Uterus (tissue), 2 donors: ENCODE data around the gene GDNF.

ENCODE experiments used
- CTCF ChIP-seq, 4 experiments: fragments of 200-600 bp in 2 of 4; fragments of 450-650 bp in 2 of 4; sonication (generic) in 2 of 4; IDR thresholded peaks; one replicate each; pipeline ENCODE4 v1.5.1; 2016 to 2019; ENCODE audit warnings: antibody characterized with exemption in 4 of 4, mild to moderate bottlenecking in 2 of 4, moderate library complexity in 1 of 4
- POLR2A ChIP-seq, 2 donors: fragments of 450-650 bp; IDR thresholded peaks; one replicate each; pipeline ENCODE4 v1.6.1; 2016; ENCODE audit warnings: antibody characterized with exemption in 2 of 2, mild to moderate bottlenecking in 1 of 2, moderate library complexity in 1 of 2

- TF ChIP-seq POLR2A (IDR thresholded peaks at IDR 0.05) (no peak), CTCF (IDR thresholded peaks at IDR 0.05) (no peak)
Measured at GRCh38 chr5:37806016-37806415, 33.8 kb downstream of the GDNF start.
